ENCODE results near the gene JPH3.

DNA sequence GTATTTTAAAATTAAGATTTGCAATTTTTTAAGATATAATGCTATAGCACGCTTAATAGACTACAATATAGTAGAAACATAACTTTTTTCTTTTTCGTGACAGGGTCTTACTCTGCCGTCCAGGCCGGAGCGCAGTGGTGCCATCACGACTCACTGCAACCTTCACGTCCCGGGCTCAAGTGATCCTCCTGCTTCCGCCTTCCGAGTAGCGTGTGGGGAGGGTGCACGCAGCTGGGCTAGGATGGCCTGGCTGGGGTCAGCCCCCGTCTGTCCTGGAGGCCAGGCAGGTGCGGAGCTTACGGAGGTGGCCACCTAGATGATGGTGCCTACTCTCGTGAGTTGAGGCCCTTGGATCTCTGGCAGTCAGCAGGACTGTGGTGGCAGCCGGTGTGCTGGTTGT, 50.1 kb downstream of the JPH3 start:
- no peak for TF ChIP-seq CTCF (IDR thresholded peaks at IDR 0.05 in 4 of 5, conservative IDR thresholded peaks at IDR 0.05 in 1 of 5)
- no peak for TF ChIP-seq POLR2A (IDR thresholded peaks at IDR 0.05)
